GM21447 (cell line): ENCODE results near the gene AMER2.

Experiments used
- ATAC-seq: cut with Tn5 transposase; IDR thresholded peaks from one replicate; pipeline ENCODE4 v1.9.1; 2021; ENCODE audit not compliant: unreplicated experiment

The AMER2 gene, protein sequence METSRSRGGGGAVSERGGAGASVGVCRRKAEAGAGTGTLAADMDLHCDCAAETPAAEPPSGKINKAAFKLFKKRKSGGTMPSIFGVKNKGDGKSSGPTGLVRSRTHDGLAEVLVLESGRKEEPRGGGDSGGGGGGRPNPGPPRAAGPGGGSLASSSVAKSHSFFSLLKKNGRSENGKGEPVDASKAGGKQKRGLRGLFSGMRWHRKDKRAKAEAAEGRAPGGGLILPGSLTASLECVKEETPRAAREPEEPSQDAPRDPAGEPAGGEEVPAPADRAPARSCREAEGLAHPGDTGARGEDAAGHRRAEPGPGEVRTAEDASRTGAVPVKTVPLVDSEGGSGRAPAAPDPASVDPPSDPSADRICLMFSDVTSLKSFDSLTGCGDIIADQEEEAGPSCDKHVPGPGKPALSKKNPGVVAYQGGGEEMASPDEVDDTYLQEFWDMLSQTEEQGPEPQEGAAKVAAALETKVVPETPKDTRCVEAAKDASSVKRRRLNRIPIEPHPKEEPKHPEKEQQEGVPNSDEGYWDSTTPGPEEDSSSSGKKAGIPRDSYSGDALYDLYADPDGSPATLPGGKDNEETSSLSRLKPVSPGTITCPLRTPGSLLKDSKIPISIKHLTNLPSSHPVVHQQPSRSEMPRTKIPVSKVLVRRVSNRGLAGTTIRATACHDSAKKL

DNA sequence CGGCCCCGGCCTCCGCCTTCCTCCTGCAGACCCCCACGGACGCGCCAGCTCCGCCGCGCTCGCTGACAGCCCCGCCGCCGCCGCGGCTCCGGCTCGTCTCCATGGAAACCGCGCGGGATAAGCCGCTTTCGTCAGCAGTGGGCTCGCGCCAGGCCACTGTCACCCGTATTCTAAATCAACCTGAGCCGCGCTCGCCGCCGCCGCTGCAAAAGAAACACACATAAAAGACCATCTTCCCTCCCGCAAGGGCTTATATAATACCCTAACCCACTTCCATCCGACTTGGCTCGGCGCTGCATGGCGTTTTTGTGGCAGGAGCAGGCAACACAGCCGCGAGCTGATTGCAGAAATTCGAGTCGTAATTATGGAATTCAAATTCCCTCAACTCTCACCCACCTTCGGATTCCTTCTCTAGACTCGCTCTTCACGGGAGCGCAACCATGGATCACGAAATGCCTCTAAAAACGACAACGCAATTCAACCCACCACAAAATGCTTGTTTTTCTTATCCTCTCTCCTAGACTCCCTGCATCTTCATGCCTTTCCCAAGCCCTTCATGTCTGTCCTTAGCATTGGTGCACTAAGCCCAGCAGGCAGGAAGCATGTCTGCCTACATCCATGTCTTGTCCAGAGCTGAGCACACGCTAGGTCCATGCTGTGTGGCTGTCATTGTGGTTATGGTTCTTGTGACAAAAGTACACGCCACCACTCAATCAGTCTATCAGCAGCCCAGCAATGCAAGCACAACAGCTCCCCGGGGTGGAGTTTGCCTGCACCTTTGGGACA is at the start of gene AMER2:
AMER2 (minus strand) TSS at position 772 of the 786 bp plus-strand sequence; CDS start at position 103, 669 bp downstream.
- ATAC-seq: no peak

DNA sequence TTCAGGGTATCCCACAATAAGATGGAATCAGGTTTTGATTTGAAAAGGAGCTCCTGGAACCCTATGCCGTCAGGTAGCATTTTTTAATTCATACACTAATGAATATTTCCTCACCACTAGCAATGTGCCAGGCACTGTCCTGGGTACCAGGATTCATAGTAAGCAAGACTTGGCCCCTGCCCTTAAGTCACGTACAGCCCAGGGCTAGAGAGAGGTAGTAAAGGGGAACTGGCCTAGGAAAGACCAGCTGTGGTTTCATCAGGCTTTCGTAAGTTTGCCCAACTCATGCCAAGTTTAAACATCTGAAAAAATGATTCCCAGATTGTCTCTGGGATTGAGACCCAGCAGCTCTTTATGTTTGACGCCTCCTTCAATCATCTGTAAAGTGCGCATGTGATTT is 45.9 kb upstream of the AMER2 start:
- ATAC-seq: no peak

DNA sequence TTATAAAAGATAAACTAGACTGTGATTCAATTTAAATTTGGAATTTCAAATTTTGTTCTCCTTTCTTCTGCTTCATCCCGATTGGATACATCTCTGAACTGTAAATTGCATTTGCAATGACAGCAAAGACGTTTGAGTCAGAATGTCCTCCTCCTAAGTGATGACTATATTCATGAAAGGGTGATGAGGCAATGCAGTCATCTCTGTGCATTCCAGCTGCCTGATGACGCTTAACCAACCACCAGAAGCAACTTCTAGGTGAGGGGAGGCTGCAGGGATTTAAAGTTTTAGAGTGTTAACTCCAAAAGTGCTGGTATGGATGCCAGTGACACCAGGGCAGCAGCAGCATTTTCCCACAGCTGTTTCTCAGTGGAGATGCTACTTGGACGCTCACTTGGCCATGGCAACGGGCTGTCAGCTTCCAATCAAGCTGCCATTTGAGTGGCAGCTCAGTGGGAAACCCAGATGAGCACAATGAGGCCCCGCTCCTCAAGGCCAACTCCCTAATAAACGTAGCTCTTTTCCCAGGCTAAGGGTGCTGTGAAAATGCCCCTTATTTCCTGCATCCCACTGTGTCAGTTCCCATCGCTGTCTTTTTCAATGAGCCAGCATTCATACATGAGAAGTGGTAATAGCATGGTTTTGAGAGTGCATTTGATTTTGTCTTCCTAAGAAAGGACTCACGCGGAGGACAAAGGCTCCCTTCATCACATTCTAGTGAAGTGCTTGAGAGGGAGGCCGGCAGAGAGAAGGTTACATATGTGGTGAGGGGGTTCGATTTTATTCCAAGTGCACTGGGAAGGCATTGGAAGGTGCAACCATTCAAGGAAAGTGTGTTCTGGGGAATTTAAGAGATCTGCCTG is 45.2 kb upstream of the AMER2 start:
- ATAC-seq: no peak

DNA sequence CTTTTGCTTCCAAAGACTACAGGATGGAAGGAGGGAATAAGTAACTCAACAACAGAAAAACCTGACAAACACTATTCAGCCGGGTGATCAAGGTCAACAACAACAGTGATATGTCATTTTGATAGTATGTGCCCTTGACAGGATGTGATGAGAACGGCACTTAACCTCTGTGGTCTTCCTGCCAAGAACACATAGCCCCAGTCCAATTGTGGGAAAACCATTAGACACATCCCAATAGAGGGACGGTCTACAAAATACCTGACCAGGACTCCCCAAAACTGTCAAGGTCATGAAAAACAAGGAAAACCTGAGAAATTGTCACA is 43.1 kb upstream of the AMER2 start:
- no peak for ATAC-seq

DNA sequence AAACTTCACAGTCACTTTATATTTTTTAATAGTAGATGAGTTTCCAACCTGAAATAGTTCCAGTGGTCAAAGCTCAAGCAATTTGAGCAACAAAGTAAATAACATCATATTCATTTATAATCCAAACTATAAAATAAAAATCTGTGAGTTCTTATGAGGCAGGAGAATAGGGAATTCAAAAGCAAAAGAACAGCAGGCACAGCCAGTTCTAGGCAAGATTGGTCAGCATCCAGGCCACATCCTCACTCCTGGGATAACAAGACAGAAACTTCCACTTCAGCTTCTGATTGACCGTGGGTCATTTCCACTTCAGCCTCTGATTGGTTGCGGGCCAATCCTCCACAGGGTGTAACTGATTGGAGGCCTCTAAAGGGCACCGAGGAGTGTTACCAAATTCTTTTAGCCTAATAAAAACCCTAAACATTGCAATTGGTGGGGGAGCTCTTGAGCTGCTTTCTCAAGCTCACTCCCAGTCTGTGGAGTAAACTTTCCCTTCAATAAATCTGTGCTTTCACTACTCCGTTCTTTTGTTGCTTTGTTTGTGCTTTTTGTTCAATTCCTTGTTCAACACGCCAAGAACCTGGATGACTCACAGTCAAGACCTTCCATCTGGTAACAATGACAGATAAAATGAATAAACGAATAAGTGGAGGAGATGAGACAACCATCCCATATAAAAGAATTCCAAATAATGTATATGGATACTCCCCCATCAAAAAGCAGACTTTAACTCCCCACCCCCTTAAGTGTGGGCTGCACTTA is 42.6 kb upstream of the AMER2 start:
- no peak for ATAC-seq

DNA sequence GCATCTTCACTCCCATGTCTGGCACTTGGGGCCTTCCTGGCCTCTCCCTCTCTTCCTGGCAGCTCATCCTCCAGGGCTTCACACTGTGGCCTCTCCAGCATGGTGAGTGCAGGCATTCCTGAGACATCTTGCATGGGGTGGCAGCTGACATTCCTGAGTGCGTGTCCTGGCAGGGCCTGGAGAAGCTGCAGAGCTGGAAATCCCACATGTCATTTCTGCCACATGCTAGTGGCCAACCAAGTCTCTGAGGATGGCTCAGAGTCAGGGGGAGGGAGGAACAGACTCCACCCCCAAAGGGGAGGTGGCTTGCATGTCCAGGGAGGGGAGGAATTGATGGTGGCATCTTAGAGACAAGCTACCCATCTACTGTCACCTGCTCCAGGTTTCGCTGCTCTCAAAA is 41.6 kb upstream of the AMER2 start:
- ATAC-seq: no peak

DNA sequence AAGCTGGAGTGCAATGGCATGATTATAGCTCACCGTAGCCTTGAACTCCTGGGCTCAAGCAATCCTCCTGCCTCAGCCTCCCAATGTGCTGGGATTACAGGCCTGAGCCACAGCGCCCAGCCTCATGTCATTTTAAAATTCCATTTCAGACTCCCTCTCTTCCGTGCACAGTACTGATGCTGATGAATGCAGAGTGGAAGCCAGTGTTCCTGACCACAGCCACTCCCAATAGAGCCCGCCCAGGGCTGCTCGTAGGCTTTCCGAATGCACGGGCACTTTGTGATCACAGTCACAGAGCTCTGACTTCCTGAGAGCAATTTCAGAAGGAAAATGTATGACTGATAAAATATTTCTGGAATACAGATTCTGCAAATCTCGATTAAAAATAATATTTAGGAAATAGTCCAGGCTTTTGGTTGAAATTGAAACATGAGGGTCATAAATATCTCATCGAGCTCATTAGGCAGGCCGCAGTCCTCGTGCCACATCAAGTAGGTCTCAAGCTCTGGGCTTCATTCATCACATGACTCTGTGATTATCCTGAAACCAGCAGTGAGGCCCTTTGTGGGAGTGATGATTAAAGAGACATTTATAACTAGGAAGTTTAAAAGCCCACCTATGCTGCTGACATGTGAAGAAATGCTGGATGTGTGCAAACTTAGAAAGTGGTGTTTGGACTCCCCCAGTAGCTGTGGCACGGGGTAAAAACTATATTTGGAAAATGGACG is 38.9 kb upstream of the AMER2 start:
- ATAC-seq: no peak

DNA sequence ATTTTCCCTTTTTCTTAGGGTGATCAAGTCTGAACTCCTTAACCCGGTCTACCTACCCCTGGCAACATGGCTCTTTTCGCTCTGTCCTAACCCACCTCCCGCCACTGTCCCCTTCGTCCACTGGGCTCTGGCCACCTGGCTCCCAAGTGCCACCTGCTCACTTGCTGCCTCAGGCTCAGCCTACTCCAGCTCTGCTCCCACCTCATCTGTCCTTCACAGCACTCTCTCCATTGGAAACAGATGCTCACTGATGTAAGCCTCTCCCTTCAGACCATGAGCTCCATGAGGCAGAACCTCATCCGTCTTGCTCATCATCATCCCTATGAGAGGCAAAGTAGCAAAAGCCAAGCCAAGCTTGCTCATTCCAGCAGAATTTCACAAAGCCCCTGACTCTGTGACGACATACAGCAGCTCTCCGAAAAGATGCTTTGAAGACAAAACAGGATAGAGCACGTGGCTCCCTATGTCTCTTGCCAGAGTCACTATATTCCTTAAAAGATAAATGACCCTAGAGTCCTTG is 35.3 kb upstream of the AMER2 start:
- no peak for ATAC-seq

DNA sequence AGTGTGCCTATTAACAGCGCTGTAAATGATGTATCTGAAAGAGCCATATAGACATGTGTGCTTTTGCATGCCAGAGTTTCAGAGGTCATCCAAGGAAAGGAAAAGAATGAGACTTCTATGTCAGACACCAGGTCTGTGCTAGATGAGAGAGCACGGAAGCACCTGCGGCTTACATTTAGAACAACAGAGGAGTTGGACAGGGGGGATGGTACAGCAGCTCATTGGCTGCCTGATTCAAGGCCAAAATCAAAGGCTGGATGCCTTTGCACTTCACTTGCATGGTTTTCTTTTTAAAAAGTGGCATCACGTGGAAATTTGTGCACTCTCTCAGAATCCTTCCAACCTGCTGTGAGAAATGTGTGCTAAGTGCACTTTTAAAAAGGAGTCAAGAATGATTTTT is 32.8 kb upstream of the AMER2 start:
- ATAC-seq: no peak

DNA sequence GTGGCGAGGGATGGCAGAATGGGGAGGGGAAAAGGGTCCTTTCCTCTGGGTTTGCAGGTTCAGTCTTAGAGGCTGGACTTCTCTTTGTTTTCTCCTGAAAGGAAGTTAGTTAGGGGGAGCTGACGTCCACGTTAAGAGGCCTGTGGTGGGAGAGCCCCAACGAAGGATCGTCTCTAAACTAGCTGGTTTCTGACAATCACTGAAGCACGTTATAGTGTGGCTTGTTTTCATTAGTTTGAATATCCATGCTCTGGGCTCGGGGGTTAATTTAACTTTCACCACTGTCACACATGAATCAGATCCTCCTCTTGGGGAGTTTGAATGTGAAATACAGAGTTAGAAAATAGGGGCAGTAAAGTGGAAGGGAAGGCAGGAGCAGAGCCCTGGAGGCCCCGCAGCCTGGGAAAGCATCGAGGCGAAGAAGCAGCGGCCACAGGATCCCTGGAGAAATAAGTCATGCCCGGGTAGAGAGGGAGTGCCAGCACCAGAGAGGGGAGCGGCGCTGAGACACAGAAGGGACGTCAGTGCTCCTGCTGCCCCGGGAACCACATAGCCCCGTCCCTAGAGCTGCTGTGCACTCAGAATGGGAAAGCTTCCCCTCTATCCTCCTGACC is 31.1 kb upstream of the AMER2 start:
- no peak for ATAC-seq

DNA sequence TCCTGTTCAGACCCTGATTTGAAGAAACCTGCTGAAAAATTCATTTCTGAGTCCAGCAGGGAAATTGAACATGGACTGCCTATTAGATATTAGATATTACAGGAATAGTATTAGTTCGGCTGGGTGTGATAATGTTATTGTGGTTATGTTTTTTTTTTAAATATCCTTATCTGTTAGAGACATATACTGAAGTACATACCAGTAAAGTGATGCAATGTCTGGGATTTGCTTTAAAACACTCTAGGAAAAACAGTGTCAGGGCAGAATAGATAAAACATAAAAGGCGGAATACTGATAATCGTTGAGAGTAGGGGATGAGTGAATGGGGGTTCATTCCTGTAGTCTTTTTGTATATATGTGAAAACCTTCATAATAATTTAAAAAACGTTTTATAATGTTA is 28.7 kb upstream of the AMER2 start:
- no peak for ATAC-seq

DNA sequence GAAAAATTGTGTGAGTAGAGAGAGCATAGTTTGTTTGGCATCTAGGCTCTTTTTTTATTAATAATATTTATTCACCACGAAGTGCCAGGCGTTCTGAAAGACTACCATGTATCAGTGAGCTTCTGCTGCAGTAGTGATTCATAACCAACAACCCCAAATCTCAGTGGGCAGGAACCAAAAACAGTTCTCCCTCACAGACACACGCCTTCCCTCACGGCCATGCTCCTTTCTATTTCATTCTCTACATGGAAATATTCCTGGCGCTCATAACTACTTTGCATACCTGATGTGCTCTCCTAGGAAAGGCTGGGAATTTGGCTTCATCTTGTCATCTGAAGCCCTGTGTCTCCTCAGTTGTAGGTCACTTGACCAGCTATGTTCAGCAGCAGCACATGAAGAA is 26.6 kb upstream of the AMER2 start:
- ATAC-seq: no peak

DNA sequence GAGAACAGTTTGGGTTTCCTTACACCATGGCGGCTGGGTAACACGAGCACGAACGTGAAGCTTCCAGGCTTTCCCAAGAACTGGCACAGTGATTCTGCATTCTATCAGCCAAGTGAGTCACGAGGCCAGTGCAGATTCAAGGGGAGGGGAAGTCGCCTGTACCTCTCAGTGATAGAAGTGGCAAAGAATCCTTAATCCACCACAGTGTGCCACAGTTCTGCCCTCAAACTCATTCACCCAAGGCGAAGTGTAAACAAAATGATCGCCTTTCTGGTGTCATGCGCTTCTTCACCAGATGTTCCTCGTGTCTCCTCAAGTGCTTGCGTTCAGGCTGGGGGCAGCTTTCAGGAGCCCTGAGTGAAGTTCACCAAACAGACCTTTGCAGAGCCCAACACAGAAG is 24.9 kb upstream of the AMER2 start:
- ATAC-seq: no peak

DNA sequence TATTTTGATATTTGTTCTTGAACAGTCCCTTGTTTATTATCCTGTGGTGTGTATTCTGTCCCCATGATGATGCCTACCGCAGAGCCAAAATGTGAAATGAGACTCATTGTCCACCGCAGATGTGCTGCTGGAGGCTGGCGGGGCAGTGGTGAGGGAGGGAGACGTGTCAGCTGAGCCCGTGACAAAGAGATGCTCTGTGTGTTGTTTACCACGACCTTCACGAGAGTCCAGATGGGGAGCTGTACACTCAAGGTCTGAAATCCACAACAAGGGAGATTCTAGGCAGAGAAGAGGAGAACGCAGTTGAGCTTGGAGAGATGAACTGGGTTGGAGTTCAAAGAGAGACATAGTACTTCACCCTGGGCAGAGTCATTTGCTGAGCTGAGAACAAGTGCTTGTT is 20.8 kb upstream of the AMER2 start:
- ATAC-seq: no peak

DNA sequence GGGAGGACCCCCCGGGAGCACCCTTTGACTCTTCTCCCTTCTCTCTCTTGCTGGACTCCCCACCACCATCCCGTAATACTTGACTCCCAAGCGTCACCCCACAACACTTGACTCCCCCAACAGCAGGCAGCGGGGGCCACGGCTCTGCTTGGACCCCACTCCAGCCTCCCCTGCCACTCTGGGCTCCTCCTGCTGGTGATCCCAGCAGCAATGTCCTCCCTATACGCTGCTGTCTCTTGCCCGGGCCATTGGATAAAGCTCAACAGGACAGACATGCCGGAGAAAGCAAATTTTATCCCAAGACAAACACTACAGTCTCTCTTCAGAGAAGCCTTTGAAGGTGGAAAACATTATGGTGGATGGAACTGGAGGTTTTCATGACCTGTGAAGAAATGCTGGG is 20.4 kb upstream of the AMER2 start:
- no peak for ATAC-seq

DNA sequence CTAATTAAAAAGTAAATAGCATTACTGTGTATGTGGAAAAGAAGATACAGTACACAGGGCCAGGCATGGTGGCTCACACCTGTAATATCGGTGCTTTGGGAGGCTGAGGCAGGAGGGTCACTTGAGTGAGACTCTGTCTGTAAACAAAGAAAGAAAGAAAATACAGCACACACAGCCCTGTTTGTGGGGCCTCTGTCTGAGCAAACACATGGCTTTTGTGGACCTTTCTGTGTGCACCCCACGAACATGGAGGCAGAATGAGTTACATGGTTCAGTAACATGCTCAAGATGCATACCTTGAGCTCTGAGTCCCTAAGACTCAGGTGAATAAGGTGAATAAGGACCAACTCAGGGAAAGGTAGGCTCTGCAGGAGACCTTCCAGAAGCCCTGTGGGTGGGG is 20.0 kb upstream of the AMER2 start:
- no peak for ATAC-seq

DNA sequence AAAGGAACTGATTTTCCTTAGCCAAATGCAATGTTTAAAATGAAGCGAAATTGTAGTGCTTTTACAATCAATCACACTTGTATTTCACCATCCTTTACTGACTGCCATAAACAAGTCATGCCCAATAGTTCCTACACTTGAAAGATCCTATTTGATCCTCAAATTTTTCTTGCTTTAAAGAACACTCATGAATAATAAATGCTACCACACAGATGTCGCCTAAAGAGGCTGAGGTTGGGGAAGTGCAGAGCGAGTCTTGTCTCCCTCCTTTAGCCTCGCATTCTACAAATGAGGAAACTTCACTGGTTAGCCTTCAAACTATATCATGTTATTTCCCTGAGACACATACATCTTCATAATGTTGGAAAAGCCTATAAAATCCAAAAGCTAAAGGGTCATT is 18.7 kb upstream of the AMER2 start:
- no peak for ATAC-seq

DNA sequence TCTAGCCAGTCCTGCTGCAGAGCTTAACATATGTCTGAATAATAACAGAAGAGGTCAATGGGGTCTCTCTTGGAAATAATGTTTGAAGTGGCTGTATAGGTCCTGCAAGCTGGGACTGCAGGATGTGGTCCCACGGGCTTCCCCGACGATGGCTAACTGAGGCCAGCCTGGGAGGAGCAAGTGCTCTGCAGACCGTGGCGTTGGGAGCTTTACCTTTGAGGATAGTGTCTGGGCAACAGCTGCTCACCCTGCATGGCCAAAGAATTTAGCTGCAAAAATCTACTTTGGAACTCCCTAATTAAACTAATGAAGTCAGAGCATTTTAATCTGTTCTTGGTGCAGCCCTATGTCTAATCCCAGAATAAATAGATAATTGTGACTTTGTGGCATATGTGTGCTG is 18.2 kb upstream of the AMER2 start:
- no peak for ATAC-seq

DNA sequence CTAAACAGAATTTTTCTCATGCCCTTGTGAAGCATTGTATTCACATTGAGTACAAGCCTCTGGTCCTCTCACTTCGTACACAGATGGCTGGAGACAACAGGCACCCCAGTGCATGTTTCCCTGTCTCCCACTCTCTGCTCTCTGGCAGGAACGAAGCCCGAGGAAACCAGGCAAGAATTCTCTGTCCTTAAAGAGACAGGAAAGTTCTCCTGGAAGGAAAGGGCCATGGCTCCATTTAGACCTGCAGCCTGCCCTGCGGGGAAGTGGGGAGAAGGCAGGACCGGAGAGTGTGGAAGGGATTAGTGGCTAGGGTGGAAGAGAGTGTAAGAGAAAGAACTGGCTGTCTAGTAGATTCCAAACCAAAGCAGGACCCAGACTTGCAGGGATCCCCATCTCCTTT is 15.5 kb upstream of the AMER2 start:
- no peak for ATAC-seq
